Trophoblast cell (in vitro differentiated cells and primary cell): ENCODE data around the gene GABRB2.

Experiments used
- DNase-seq, 2 donors: peaks; one replicate each; pipeline ENCODE4 v3.0.0-alpha.2; 2016
- H2AFZ ChIP-seq: 2 replicates; pipeline ENCODE4 v1.6.1; 2013; ENCODE audit warnings: low read length, moderate library complexity, mild to moderate bottlenecking; ENCODE audit not compliant: insufficient read depth, poor library complexity
- H2AK5ac ChIP-seq: 2 replicates; pipeline ENCODE4 v1.6.1; 2013; ENCODE audit warnings: mild to moderate bottlenecking, low read length
- H2BK120ac ChIP-seq: 2 replicates; pipeline ENCODE4 v1.6.1; 2013; ENCODE audit warnings: low read length, mild to moderate bottlenecking, moderate library complexity; ENCODE audit not compliant: insufficient read depth, poor library complexity
- H2BK12ac ChIP-seq: 2 replicates; pipeline ENCODE4 v1.6.1; 2013; ENCODE audit warnings: mild to moderate bottlenecking, low read length, moderate library complexity
- H2BK5ac ChIP-seq: 2 replicates; pipeline ENCODE4 v1.6.1; 2013; ENCODE audit warnings: low read length, low read depth, moderate library complexity, mild to moderate bottlenecking; ENCODE audit not compliant: poor library complexity
- H3K14ac ChIP-seq: 2 replicates; pipeline ENCODE4 v1.6.1; 2013; ENCODE audit warnings: mild to moderate bottlenecking, low read length
- H3K18ac ChIP-seq: 2 replicates; pipeline ENCODE4 v1.6.1; 2013; ENCODE audit warnings: mild to moderate bottlenecking, low read length
- H3K23ac ChIP-seq: 2 replicates; pipeline ENCODE4 v1.6.1; 2013; ENCODE audit warnings: low read length
- H3K27ac ChIP-seq: 2 replicates; pipeline ENCODE4 v1.5.1; 2013; ENCODE audit warnings: low read depth, mild to moderate bottlenecking, inconsistent platforms, low read length, moderate library complexity
- H3K27me3 ChIP-seq: 2 replicates; pipeline ENCODE4 v1.6.1; 2013; ENCODE audit warnings: inconsistent platforms, mild to moderate bottlenecking, low read length, moderate library complexity; ENCODE audit not compliant: insufficient read depth
- H3K36me3 ChIP-seq, 2 experiments: 1 replicate in 1 of 2; 2 replicates in 1 of 2; pipeline ENCODE4 v1.6.1; 2013; ENCODE audit warnings: low read length in 2 of 2, mild to moderate bottlenecking in 2 of 2, moderate library complexity in 1 of 2; ENCODE audit not compliant: insufficient read depth in 2 of 2, control insufficient read depth in 1 of 2
- H3K4ac ChIP-seq: 2 replicates; pipeline ENCODE4 v1.6.1; 2013; ENCODE audit warnings: low read depth, mild to moderate bottlenecking, low read length, moderate library complexity
- H3K4me1 ChIP-seq, 2 experiments: 1 replicate in 1 of 2; 2 replicates in 1 of 2; pipeline ENCODE4 v1.6.1; 2013; ENCODE audit warnings: low read length in 2 of 2, mild to moderate bottlenecking in 2 of 2, moderate library complexity in 1 of 2; ENCODE audit not compliant: insufficient read depth in 2 of 2, control insufficient read depth in 1 of 2
- H3K4me2 ChIP-seq: 2 replicates; pipeline ENCODE4 v1.6.1; 2013; ENCODE audit warnings: inconsistent platforms, mild to moderate bottlenecking, low read length, moderate library complexity
- H3K4me3 ChIP-seq: 2 replicates; pipeline ENCODE4 v1.5.1; 2013; ENCODE audit warnings: mild to moderate bottlenecking, low read depth, low read length, inconsistent platforms
- H3K79me1 ChIP-seq: one replicate; pipeline ENCODE4 v1.6.1; 2013; ENCODE audit warnings: low read length
- H3K79me2 ChIP-seq: 2 replicates; pipeline ENCODE4 v1.6.1; 2013; ENCODE audit warnings: low read length, mild to moderate bottlenecking; ENCODE audit not compliant: control insufficient read depth, insufficient read depth, poor library complexity
- H3K9ac ChIP-seq: 2 replicates; pipeline ENCODE4 v1.6.1; 2013; ENCODE audit warnings: mild to moderate bottlenecking, low read length
- H3K9me3 ChIP-seq: 2 replicates; pipeline ENCODE4 v1.6.1; 2013; ENCODE audit warnings: low read depth, mild to moderate bottlenecking, control low read depth, inconsistent platforms, low read length; ENCODE audit not compliant: insufficient read depth
- H4K12ac ChIP-seq: 2 replicates; pipeline ENCODE4 v1.6.1; 2013; ENCODE audit warnings: low read depth, mild to moderate bottlenecking, low read length, moderate library complexity
- H4K8ac ChIP-seq: 2 replicates; pipeline ENCODE4 v1.6.1; 2013; ENCODE audit warnings: low read depth, mild to moderate bottlenecking, low read length, moderate library complexity
- H4K91ac ChIP-seq: one replicate; pipeline ENCODE4 v1.6.1; 2013; ENCODE audit warnings: low read depth, mild to moderate bottlenecking, low read length, moderate library complexity
- WGBS: extraction: QIAGEN DNeasy Blood & Tissue Kit; methylation state at CpG from one replicate; pipeline ENCODE4 v1.1.7; 2013; ENCODE audit warnings: missing lambda C conversion rate; ENCODE audit not compliant: insufficient read length, insufficient coverage; ENCODE audit errors: extremely low coverage; 5-methylcytosine and 5-hydroxymethylcytosine counted together

The GABRB2 gene

GRCh38 chr5:161295721-161296250 lies 250.7 kb downstream of the GABRB2 start:
- Histone ChIP-seq H2AK5ac (no peak overlapping the region), H4K8ac (no peak overlapping the region), H3K18ac (no peak overlapping the region), H3K79me1 (no peaks in the 10 kb centered on the region), H3K23ac (no peak overlapping the region), H2BK120ac (no peak overlapping the region), H3K9me3 (no peaks in the 10 kb centered on the region), H3K27me3 (no peaks in the 10 kb centered on the region), H3K4me1 (no peaks in the 10 kb centered on the region), H3K9ac (no peak overlapping the region), H2BK12ac (no peak overlapping the region), H3K79me2 (no peaks in the 10 kb centered on the region), H3K27ac (no peak overlapping the region), H4K91ac (no peak overlapping the region), H3K4ac (no peak overlapping the region), H3K36me3 (no peaks in the 10 kb centered on the region), H3K4me3 (no peak overlapping the region), H2BK5ac (no peak overlapping the region), H3K4me2 (no peak overlapping the region), H2AFZ (no peak overlapping the region), H4K12ac (no peak overlapping the region), H3K14ac (no peak overlapping the region)
- DNase-seq = no peak

GRCh38 chr5:161288071-161288470 lies 258.5 kb downstream of the GABRB2 start:
- H3K18ac ChIP-seq = no peak overlapping the region
- no peak overlapping the region for H3K9ac ChIP-seq
- H3K79me1 ChIP-seq = no peaks in the 10 kb centered on the region
- H2AK5ac ChIP-seq = no peak overlapping the region
- no peak overlapping the region for H4K12ac ChIP-seq
- H3K23ac ChIP-seq = no peak overlapping the region
- no peak overlapping the region for H3K4me2 ChIP-seq
- no peaks in the 10 kb centered on the region for H3K27me3 ChIP-seq
- H3K27ac ChIP-seq = no peak overlapping the region
- H2AFZ ChIP-seq = no peak overlapping the region
- H2BK120ac ChIP-seq = no peak overlapping the region
- no peaks in the 10 kb centered on the region for H3K36me3 ChIP-seq
- no peak overlapping the region for H2BK12ac ChIP-seq
- H3K4me3 ChIP-seq = no peak overlapping the region
- H3K9me3 ChIP-seq = no peaks in the 10 kb centered on the region
- no peak overlapping the region for H2BK5ac ChIP-seq
- H4K8ac ChIP-seq = no peak overlapping the region
- no peak for DNase-seq
- no peaks in the 10 kb centered on the region for H3K4me1 ChIP-seq
- H3K79me2 ChIP-seq = no peaks in the 10 kb centered on the region
- no peak overlapping the region for H4K91ac ChIP-seq
- H3K14ac ChIP-seq = no peak overlapping the region
- no peak overlapping the region for H3K4ac ChIP-seq
- no CpG with 5 or more reads among the region's 3 CpGs for WGBS

DNA sequence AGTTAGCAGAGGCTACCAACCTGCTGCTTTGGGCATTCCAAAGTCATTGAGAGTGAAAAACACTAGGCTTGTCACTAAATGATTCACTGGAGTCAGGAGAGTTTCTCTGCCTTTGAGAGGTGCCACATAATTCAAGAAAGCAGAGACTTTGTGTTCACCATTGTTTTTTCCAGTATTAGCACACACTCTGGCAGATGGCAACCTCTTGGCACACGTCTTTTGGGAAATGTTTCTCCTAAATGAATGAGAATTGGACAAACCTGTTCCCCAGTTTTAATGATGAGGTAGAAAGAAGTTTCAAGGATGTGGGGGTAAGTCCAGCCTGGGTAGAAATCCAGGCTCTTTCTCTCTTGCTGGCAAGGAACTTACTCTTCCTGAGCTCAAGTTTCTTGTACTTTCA lies 259.1 kb downstream of the GABRB2 start:
- Histone ChIP-seq H3K4ac (no peak overlapping the region), H3K14ac (no peak overlapping the region), H3K36me3 (no peaks in the 10 kb centered on the region), H3K23ac (no peak overlapping the region), H3K9ac (no peak overlapping the region), H4K12ac (no peak overlapping the region), H4K8ac (no peak overlapping the region), H3K18ac (no peak overlapping the region), H2AK5ac (no peak overlapping the region), H3K4me2 (no peak overlapping the region), H3K27ac (no peak overlapping the region), H3K27me3 (no peaks in the 10 kb centered on the region), H2AFZ (no peak overlapping the region), H3K4me3 (no peak overlapping the region), H3K79me2 (no peaks in the 10 kb centered on the region), H3K79me1 (no peaks in the 10 kb centered on the region), H3K4me1 (no peaks in the 10 kb centered on the region), H2BK12ac (no peak overlapping the region), H3K9me3 (no peaks in the 10 kb centered on the region), H2BK5ac (no peak overlapping the region), H2BK120ac (no peak overlapping the region), H4K91ac (no peak overlapping the region)
- no CpG with 5 or more reads among the region's 1 CpG for WGBS
- no peak for DNase-seq

- no peak overlapping the region for H3K27ac ChIP-seq
- H3K4me3 ChIP-seq = no peak overlapping the region
- no peaks in the 10 kb centered on the region for H3K79me2 ChIP-seq
- H3K9ac ChIP-seq = no peak overlapping the region
- H2BK12ac ChIP-seq = no peak overlapping the region
- no peaks in the 10 kb centered on the region for H3K9me3 ChIP-seq
- H3K4ac ChIP-seq = no peak overlapping the region
- H2AK5ac ChIP-seq = no peak overlapping the region
- H2AFZ ChIP-seq = no peak overlapping the region
- no peaks in the 10 kb centered on the region for H3K27me3 ChIP-seq
- H3K36me3 ChIP-seq = no peaks in the 10 kb centered on the region
- no peak overlapping the region for H3K4me2 ChIP-seq
- no peak overlapping the region for H2BK120ac ChIP-seq
- no peak overlapping the region for H3K14ac ChIP-seq
- H4K12ac ChIP-seq = no peak overlapping the region
- WGBS = no CpG with 5 or more reads among the region's 3 CpGs
- DNase-seq = no peak
- no peak overlapping the region for H2BK5ac ChIP-seq
- no peak overlapping the region for H4K8ac ChIP-seq
- no peaks in the 10 kb centered on the region for H3K79me1 ChIP-seq
- H3K23ac ChIP-seq = no peak overlapping the region
- no peaks in the 10 kb centered on the region for H3K4me1 ChIP-seq
- H4K91ac ChIP-seq = no peak overlapping the region
- no peak overlapping the region for H3K18ac ChIP-seq
Observed at GRCh38 chr5:161286066-161286655, 260.4 kb downstream of the GABRB2 start.
